GM19372 (cell line): ENCODE results near the gene CD81.

Experiments
- ATAC-seq: cut with Tn5 transposase; IDR thresholded peaks from one replicate; pipeline ENCODE4 v1.9.1; 2021; ENCODE audit warnings: mild to moderate bottlenecking, low read depth, moderate library complexity; ENCODE audit not compliant: unreplicated experiment

CD81 gene

DNA sequence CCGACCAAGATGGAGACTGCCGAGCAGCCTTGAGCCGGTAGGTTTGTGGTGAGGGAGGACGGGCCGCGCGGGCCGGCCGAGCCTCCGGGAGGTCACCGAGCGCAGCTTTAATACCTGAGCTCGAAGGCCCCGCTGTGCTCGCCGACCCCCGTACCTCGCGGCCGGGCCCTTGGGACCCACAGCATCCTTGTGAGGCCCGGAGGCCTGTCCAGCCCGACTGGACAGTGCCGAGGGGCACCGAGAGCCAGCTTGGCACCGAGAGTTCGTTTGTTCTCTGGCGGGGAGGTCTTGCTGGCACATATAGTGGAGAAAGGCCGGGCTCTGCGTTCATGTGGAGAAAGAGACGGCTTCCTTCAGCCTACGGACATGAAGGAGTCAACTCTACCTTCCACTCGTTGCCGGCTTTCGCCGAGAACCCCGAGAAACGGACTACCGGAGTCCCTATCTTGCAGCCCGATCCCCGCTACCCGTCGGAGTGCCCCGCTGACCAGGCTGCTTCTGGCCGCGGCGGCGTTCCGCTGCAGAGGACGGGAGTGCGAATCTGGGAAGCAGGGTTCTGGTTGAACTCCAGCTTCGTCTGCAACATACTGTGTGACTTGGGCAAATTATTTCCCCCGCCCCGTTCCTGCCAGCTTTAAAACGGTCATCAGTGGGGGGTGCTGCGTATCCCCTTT is 23.8 kb downstream of the CD81 start:
- no peak for ATAC-seq

DNA sequence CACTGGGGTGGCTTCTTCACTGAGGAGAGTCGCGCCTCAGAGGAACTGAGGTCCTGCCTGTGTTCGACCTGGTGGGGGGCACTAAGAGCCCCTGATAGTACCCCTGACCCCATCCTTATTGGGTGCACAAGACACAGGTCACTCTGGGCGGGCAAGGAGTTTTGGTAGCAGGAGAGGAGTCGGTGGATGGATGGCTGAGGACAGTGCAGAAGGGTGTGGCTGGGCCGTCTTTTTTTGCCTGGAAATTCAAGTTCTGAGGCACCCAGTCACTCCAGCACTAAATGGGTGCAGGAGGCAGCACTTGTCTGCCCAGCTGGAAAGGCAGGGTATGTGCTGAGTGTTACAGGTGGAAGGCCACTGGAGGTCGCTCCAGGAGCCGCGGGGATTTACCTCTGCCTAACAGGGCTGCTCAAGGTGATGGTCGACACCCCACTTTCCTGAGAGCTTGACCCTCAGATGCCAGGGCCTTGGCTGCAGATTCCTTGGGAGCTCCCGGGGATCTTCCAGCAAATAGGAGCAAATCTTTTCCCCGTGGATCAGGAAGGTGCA is 24.4 kb downstream of the CD81 start:
- ATAC-seq: no peak

DNA sequence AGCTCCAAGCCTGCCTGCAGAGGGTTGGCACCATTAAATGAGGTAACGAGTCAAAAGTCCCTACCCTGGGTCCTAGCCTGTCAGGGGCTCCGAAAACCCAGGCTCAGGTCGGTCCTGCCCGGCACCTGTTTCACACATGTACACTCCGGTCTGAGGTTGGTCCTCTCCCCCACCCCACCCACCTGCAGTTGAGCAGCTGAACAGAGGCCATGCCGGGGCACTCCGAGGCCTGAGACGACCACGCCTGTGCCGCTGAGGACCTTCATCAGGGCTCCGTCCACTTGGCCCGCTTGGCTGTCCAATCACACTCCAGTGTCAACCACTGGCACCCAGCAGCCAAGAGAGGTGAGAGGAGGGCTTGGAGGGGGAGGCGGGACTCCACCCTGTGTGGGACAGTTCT is 25.0 kb downstream of the CD81 start:
- no peak for ATAC-seq

DNA sequence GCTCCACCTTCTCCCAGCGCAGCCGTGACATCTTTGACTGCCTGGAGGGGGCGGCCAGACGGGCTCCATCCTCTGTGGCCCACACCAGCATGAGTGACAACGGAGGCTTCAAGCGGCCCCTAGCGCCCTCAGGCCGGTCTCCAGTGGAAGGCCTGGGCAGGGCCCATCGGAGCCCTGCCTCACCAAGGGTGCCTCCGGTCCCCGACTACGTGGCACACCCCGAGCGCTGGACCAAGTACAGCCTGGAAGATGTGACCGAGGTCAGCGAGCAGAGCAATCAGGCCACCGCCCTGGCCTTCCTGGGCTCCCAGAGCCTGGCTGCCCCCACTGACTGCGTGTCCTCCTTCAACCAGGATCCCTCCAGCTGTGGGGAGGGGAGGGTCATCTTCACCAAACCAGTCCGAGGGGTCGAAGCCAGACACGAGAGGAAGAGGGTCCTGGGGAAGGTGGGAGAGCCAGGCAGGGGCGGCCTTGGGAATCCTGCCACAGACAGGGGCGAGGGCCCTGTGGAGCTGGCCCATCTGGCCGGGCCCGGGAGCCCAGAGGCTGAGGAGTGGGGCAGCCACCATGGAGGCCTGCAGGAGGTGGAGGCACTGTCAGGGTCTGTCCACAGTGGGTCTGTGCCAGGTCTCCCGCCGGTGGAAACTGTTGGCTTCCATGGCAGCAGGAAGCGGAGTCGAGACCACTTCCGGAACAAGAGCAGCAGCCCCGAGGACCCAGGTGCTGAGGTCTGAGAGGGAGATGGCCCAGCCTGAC is 26.0 kb downstream of the CD81 start:
- ATAC-seq: no peak

DNA sequence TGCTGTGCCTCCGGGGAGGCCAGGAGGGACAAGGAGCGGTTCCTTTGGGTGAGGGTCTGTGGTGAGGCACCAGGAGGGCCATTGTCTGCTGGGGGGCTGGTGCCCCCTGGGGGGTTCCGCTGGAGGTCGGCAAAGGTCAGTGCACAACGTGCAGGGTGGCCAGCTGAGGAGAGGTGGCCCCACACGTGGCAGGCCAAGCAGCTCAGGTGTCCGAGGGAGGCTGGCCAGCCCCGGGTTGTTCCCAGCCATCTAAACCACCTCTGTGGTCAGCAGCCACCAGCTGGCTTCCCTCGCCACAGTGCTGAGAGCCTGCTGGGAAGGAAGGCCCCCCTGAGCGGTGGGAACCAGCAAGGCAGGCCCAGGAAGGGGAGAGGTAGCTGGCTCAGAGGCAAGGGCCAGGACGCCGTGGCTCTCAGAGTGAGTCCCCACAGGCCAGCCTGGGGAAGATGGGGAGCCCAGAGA is 27.7 kb downstream of the CD81 start:
- ATAC-seq: no peak

DNA sequence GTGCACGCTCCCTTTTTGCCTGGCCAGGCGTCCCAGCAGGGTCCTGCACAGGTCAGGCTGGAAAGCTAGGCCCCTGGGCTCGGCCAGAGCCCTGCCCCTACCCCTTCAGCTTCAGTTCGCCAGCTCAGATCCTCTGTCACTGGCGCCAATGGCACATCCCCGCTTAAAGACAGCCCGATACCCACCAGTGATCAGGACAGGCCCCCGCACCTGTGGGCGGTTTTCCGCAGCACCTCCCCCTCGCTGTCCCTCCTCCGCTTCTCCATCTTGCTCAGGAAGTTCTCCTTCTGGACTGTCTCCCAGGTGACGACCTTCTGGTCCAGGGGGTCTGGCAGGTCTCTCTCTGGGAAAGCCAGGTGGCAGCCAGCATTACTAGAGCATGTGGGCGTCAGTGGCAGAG is 29.3 kb downstream of the CD81 start:
- ATAC-seq: no peak

DNA sequence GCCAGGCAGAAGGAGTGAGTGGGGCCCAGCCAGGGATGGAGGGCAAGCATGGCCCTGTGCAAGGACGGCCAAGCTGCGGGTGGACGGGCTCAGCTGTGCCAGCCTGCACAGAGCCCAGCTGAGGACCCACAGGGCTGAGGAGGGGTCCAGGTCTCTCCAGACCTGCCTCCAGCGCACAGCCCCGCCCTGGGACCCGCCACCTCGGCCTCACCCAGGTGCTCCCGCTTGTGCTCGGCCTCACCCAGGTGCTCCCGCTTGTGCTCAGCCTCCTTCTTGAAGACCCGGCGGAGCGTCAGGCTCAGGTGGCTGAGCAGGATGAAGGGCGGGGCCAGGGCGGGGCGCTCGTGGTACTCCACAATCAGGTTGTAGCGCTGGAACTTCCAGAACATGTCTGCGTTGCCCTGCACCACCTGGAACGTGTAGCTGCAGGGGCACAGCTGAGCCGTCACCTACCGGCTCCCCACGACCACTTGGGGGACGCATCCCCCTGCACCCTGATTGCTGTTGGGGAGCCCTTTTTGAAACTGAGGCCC is 29.8 kb downstream of the CD81 start:
- no peak for ATAC-seq

DNA sequence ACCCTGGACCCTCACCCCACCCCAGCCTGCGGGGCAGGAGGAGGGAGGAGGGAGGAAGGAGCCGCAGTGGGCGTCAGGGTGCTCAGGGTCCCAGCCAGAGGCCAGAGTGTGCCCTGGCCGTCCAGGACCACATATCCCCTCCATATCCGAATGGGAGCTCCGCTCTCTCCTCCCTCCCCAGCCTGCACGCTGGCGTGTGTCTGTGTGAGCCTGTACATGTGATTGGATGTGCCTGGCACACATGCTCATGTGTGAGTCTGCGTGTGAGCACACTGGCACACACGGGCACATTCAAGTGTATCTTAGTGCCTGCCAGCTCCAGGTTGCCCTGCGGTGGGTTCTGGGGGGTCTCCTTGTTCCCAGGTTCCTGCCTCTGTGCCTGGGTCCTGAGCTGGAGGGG is 31.6 kb downstream of the CD81 start:
- no peak for ATAC-seq

DNA sequence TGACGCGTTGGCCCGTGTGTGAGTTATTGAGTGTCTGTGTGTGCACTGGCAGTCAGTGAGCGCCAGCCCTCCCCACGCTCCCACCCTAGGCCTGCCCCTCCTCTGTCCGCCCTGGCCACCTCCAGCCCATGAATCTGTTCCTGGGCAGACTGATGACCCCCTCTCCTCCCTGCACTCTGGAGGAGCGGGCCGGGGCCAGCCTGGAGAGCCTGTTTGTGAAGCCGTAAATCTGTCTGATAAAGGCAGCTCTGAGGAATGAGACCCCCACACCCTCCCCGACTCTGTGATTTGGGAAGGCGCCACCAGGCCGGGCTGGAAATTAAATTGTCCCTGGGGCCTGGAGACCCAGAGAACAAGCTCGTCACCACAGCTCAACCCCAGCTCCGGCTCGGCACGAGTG is 32.0 kb downstream of the CD81 start:
- no peak for ATAC-seq

DNA sequence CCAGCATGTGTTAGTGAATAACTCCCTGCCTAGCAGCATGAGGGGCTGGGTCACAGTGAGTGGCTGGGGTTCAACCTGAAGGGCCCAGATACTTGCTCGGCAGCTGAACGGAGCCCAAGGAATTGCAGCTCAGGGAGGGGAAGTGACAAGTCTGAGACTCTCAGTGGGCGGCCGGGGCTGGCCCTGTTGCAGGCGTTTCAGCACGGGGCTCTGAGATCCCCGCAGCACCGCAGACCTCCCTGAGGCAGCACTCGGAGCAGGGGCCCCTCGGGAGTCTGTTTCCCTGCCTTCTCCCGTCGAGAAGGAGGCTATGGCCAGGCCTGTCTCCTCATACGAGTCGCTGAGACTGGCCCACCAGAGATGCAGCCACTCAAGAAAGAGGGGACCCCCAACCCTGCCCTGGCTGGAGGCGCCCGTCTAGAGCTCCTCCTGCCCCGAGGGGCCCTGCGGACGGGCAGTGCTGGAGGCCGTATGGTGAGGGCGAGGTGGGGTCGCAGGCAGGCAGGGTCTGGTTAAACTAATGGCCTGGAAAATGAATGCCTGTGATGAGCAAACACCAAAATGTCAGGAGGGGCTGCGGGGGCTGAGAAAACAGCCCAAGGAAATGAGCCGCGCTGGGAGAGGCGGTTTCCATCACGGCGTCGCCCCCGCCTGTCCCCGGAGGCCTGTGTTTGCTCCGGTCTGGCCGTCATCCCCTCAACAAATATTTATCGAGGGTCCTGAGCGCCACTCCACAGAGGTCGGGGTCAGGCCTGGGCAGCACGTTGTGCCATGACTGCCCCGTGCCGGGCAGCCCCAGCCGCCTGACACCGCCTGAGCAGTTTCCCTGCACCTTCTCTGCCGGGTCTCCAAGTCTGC is 32.7 kb downstream of the CD81 start:
- ATAC-seq: no peak

DNA sequence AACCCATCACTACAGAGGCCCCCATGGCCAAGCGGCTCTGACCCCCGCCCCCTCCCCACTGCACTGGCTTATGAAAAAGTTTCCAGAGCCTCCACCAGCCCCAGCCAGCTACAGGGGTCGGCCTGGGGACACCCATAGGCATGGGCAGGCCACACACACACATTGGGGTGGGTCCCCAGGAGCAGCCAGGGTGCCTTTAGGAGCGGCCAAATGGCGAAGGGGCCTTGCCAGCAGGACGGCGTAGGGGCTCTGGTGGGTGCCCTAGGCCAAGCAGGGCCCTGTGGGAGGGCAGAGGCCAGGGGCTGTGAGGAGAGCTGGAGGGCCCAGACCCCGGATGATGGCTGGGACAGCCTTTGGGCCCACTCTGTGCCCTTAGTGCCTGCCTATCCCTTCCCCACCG is 33.5 kb downstream of the CD81 start:
- no peak for ATAC-seq

DNA sequence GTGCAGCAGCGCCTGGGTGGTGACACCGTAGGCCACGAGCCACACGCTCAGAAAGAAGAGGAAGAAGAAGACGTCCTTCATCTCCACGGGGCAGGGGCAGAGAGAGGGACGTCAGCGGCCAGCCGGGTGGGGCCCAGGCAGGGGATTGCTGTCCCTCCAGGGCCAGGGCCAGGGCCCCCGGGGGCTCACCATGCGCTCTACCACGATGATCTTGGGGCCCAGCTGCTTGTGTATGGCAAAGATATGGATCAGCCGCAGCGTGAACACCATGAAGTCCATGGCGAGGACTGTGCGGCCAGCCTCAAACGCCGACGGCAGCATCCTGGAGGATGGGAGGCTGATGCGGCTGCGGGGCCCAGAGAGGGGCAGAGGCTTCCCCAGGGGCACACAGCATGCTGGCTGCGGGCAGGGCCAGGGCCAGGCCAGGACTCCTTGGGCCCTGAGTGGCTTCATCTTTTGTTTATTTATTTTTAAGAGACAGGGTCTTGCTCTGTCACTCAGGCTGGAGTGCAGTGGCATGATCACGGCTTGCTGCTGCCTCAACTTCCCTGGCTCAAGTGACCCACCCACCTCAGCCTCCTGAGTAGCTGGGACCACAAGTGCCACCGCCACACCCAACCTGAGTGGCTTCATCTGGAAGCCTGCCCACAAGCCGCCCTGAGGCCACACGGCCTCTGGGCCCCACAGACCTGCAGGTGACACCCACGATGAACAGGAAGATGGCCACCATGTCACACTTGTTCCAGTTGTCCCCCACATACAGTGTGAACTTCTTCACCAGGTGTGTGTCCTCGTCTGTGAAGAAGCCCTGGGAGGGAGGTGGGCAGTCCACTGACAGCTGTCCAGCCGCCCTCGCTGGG is 34.6 kb downstream of the CD81 start:
- no peak for ATAC-seq

DNA sequence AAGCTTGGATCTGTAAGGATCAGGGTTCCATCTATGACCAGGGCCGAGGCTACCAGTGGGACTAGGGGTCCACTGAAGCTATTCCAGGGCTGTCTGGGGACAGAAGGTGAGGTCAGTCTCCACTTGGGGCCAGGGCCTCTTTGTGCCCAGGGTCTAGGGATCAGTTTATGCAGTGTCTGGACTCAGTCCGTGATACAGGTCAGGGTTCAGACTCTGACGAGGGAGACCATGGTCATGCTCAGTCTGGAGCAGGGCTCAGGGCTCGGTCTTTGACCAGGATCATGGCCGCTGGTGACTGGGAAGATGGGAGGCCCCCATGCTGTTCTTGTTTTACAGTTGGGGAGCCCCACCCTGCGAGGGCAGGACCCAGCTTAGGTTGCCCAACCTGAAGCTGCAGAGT is 35.2 kb downstream of the CD81 start:
- ATAC-seq: no peak

DNA sequence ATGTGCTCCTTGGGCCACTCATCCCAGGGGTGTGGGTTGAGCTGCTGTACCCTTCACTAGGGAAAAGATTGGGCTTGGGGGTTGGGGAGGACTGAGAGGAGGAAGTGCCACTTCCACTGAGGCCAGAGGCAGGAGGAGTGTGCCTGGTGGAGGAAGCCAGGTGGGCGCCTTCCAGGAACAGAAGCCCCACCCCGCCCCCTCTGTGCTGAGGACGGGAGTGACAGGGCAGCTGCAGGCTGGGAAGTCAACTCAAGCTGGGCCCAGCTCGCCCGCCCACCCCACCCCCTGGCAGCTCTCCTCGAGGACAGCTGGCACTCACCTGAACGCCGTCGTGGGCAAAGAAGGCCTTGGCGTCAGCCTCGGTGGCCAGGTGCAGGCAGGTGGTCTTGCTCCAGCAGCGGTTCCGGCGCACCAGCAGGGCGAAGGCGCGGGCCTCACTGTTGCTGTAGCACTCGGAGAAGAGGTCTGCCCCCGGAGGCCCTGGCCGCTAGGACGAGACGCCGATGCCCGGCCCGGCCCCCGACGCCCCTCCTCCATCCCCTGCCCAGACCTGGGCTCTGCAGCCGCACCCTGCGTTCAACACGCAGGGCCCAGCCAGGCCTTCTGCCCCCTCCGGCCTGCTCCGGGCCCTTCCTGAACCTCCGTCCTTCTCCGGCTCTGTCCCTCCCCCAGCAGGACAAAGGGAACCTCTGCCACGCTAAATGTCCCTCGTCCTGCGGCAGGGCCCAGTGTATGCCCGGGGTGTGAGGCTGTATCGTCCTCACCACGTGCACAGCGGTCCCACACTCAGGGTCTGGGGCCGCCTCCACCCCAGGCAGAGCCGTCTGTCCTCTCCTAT is 36.9 kb downstream of the CD81 start:
- ATAC-seq: no peak

DNA sequence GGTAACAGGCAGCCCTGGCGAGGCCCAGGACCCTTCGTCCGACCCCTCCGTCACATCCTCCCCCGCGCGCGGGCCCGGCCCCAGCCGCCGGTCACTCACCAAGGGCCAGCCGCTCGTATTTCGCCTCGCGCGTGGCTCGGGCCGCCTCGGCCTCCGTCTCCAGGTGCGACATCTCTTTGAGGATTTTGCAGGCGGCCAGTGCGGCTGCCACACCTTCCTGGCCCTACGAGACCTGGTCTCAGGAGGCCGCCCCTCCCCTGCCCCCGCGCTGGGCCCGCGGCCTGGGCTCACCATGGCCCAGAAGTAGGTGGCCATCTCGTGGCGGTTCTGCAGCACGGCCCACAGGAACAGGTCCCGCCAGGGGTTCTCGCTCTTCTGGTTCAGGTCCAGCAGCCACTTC is 37.5 kb downstream of the CD81 start:
- ATAC-seq: no peak

DNA sequence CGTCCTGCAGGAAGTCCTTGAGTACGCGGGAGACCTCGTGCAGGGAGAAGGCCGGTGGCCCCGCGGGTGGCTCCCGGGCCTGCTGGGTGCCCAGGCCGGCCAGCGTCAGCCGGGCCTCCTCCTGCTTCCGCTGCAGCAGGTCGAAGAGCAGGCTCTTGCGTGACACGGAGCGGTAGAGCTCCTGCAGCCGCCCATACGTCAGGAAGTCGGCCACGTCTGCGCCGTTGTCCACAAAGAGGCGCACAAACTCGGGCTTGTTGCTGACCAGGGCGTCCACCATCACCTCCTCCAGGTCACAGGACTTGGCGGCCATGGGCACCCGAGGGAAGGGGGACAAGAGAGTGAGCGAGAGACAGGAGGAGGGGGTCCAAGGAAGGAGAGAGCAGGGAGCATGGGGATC is 38.1 kb downstream of the CD81 start:
- no peak for ATAC-seq

DNA sequence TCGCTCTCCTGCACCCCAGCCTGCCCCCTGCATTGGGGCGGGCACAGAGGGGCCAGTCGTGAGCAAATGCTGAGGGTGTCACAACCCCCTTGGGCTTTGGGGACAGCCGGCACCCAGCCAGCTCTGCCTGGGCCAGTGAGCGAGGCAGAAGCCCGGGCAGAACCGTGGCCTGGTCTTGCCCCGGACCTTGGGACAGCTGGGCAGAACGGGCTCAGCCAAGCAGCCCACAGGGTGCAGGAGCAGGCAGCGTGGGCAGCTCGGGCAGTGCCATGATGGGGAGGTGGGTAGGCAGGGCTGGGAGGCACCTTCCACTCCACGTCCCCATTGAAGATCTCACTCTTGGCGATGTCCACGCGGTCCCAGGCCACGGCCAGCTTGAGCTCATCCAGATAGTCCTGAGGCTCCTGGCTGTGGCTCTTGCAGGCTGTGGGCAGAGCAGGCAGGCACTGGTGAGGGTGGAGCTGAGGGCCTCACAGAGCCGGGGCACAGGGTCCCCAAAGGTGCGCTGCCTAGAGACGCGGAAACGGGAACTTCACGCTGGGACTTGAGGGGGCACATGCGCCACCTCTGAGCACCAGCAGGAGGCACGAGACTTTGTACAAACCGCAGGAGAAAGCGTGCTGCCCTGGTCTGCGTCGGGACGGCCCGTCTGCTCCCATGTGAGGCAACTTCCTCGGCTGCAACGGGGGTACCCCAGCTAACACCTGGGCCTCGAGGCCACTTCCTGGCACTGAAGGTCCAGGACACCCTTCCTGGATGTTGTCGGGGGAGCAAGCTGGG is 38.7 kb downstream of the CD81 start:
- ATAC-seq: no peak

DNA sequence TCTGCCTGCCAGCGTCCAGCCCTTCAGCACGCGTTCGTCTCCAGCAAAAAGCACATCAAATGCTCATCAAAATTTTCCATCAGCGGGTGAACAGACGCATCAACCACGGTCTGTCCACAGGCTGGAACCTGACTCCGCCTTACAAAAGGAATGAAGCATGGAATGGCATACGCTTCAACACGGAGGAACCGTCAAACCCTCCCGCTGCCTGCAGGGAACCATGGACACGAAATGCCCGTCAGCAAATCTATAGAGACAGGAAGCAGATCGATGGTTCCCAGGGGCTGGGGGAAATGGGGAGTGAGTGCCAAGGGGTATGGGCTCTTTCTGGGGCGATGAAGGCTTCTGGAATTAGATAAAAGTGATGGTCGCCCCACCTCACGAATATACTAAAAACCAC is 39.7 kb downstream of the CD81 start:
- no peak for ATAC-seq
